CD4-positive, alpha-beta T cell treated with Interferon gamma for 1 hour (primary cell): ENCODE measurements around the gene ATP6V0B.

ENCODE experiments used
- DNase-seq: peaks from one replicate; pipeline ENCODE4 v3.0.0-alpha.2; 2020

Gene ATP6V0B

GRCh38 chr1:44008259-44008658, 33.5 kb downstream of the ATP6V0B start:
- no peak for DNase-seq

- DNase-seq: no peak
Measured at GRCh38 chr1:44010935-44011471, 36.2 kb downstream of the ATP6V0B start.

GRCh38 chr1:44012404-44012803, 37.6 kb downstream of the ATP6V0B start:
- DNase-seq: no peak

GRCh38 chr1:44012941-44013609, 38.3 kb downstream of the ATP6V0B start:
- no peak for DNase-seq

GRCh38 chr1:44013949-44014348, 39.2 kb downstream of the ATP6V0B start:
- DNase-seq: no peak

- no peak for DNase-seq
Measured at GRCh38 chr1:44014365-44015104, 39.8 kb downstream of the ATP6V0B start.

- DNase-seq: no peak
Measured at GRCh38 chr1:44015206-44015605, 40.4 kb downstream of the ATP6V0B start.

GRCh38 chr1:44016041-44016889, 41.5 kb downstream of the ATP6V0B start:
- no peak for DNase-seq

- no peak for DNase-seq
Measured at GRCh38 chr1:44016890-44017400, 42.2 kb downstream of the ATP6V0B start.

- no peak for DNase-seq
Measured at GRCh38 chr1:44019466-44019948, 44.7 kb downstream of the ATP6V0B start.

- DNase-seq: no peak
Measured at GRCh38 chr1:44020464-44020863, 45.7 kb downstream of the ATP6V0B start.

- no peak for DNase-seq
Measured at GRCh38 chr1:44021156-44021555, 46.4 kb downstream of the ATP6V0B start.

GRCh38 chr1:44021581-44022321, 47.0 kb downstream of the ATP6V0B start:
- DNase-seq: no peak

- no peak for DNase-seq
Measured at GRCh38 chr1:44024031-44024902, 49.5 kb downstream of the ATP6V0B start.

GRCh38 chr1:44024903-44025525, 50.3 kb downstream of the ATP6V0B start:
- no peak for DNase-seq

GRCh38 chr1:44025816-44026215, 51.1 kb downstream of the ATP6V0B start:
- no peak for DNase-seq

GRCh38 chr1:44027320-44027719, 52.6 kb downstream of the ATP6V0B start:
- DNase-seq: no peak
